Measurements from ENCODE around the gene FNDC11.
"Not testable (repeated sequence)": the region's sequence is repeated elsewhere in the genome, so short reads cannot be mapped to it uniquely, and the experiment has no call there.

FNDC11 gene

GRCh38 chr20:63553933-63554290, at the start of gene FNDC11:
FNDC11 (plus strand) TSS chr20:63554159; CDS start chr20:63555664, 1,505 bp downstream.
- DNase-seq (ENCODE audit: low read depth in 2 of 2), result no peak

GRCh38 chr20:63504642-63505041, 49.3 kb upstream of the FNDC11 start:
- no peak for DNase-seq (ENCODE audit: low read depth in 2 of 2)

- DNase-seq (ENCODE audit: low read depth in 2 of 2), result no peak
Measured at GRCh38 chr20:63505281-63505680, 48.7 kb upstream of the FNDC11 start.

- no peak for DNase-seq (ENCODE audit: low read depth in 2 of 2)
Measured at GRCh38 chr20:63505723-63506122, 48.2 kb upstream of the FNDC11 start.

- no peak for DNase-seq (ENCODE audit: low read depth in 2 of 2)
Measured at GRCh38 chr20:63507083-63507743, 46.7 kb upstream of the FNDC11 start.

GRCh38 chr20:63508072-63508768, 45.7 kb upstream of the FNDC11 start:
- no peak for DNase-seq (ENCODE audit: low read depth in 2 of 2)

- DNase-seq (ENCODE audit: low read depth in 2 of 2), result no peak
Measured at GRCh38 chr20:63509088-63509564, 44.8 kb upstream of the FNDC11 start.

GRCh38 chr20:63513207-63513606, 40.8 kb upstream of the FNDC11 start:
- DNase-seq (ENCODE audit: low read depth in 2 of 2), result no peak

GRCh38 chr20:63514520-63514919, 39.4 kb upstream of the FNDC11 start:
- DNase-seq (ENCODE audit: low read depth in 2 of 2), result not testable (repeated sequence)

GRCh38 chr20:63517376-63518309, 36.3 kb upstream of the FNDC11 start:
- DNase-seq (ENCODE audit: low read depth in 2 of 2), result no peak

GRCh38 chr20:63518351-63518861, 35.6 kb upstream of the FNDC11 start:
- DNase-seq (ENCODE audit: low read depth in 2 of 2), result no peak

- no peak for DNase-seq (ENCODE audit: low read depth in 2 of 2)
Measured at GRCh38 chr20:63518946-63519667, 34.9 kb upstream of the FNDC11 start.

GRCh38 chr20:63519668-63520503, 34.1 kb upstream of the FNDC11 start:
- peak in 1 of 2 donors; percentile 50 for DNase-seq (ENCODE audit: low read depth in 2 of 2)

- peak; percentile 68 to 76 for DNase-seq (ENCODE audit: low read depth in 2 of 2)
Measured at GRCh38 chr20:63520504-63520933, 33.4 kb upstream of the FNDC11 start, which contains the start of gene PPDPF. PPDPF (plus strand) TSS chr20:63520765; CDS start chr20:63521309, 544 bp downstream.

GRCh38 chr20:63520934-63521601, 32.9 kb upstream of the FNDC11 start:
- peak; percentile 48 to 61 for DNase-seq (ENCODE audit: low read depth in 2 of 2)

GRCh38 chr20:63521602-63522001, 32.4 kb upstream of the FNDC11 start:
- DNase-seq (ENCODE audit: low read depth in 2 of 2), result no peak

GRCh38 chr20:63522091-63522868, 31.7 kb upstream of the FNDC11 start:
- no peak for DNase-seq (ENCODE audit: low read depth in 2 of 2)

GRCh38 chr20:63522981-63523611, 30.9 kb upstream of the FNDC11 start:
- DNase-seq (ENCODE audit: low read depth in 2 of 2), result no peak

Measured in stimulated activated CD4-positive, alpha-beta T cell treated with anti-CD3 and anti-CD28 coated beads, Interleukin-15, amount 100 ng/mL, for 48 hours (primary cell).